Activated CD4-positive, alpha-beta T cell treated with anti-CD3 and anti-CD28 coated beads, Interleukin-2, amount 50 U/mL, for 16 hours (primary cell): Measurements from ENCODE around the gene BNIP3.
A peak's percentile ranks its signal among the peaks of the same experiment; 100 is the strongest.

ENCODE experiments used
- DNase-seq: peaks from one replicate; pipeline ENCODE4 v3.0.0-alpha.2; 2020

Gene BNIP3, protein sequence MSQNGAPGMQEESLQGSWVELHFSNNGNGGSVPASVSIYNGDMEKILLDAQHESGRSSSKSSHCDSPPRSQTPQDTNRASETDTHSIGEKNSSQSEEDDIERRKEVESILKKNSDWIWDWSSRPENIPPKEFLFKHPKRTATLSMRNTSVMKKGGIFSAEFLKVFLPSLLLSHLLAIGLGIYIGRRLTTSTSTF

DNA sequence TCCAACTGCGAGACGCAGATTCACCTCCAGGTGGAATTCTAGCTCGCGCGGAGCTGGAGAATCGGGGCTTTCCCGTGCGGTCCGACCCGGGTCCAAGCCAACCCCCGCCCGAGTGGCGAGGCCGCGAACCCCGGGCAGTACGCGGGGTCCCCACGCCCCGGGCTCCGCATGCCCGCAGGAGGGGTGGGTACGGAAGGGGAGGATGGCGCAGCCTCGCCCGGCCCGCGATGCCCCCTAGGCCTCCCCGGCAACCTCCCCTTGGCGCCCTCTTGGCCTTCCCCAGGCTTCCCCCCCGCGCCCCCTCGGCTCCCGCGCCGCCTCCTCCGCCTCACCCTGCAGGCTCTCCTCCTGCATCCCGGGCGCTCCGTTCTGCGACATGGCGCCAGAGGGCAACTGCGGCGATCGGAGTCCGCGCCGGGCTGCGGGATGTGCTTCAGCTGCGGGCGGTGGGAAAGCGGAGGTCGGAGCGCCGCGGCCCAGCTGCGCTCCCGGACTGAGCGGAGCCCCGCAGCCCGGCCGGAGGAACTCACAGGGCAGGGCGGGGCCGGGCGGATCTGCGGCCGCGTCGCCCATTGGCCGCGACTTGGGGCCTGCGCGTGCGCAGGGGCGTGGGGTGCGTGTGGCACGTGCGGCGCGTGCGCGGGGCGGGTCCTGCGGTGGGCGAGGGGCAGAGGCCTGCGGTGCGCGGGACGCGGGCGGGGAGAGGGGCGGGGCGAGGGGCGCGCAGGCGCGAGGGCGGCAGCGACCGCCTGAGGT lies at the start of gene BNIP3:
BNIP3 (minus strand) TSS at position 495 of the 756 bp plus-strand sequence; CDS start at position 378, 117 bp downstream.
- peak; percentile 95 for DNase-seq

DNA sequence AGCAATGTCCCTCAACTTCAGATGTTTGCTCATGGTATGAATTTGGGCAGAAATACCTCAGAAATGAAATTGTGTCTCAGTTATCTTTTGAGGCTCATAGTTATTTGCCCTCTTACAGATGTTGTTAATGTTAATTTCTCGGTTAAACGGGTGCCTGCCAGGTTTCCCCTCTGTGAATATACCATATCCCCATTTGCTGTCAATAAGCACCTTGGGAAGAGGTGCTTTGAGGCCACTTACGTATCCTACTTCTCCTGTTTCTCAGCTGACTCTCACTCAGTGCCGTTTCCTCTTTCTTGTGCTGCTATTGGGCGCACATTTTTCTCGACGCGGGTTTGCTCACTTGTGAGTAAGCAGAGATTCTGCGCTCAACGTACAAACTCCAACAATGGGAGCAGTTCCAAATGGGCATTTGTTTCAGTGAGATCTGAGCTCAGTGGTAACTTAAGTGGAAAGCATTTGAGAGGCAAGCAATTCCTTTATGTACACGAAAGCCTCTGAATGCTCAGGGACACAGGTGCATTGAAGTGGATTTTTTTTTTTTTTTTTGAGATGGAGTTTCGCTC lies 49.3 kb upstream of the BNIP3 start:
- DNase-seq, result no peak

DNA sequence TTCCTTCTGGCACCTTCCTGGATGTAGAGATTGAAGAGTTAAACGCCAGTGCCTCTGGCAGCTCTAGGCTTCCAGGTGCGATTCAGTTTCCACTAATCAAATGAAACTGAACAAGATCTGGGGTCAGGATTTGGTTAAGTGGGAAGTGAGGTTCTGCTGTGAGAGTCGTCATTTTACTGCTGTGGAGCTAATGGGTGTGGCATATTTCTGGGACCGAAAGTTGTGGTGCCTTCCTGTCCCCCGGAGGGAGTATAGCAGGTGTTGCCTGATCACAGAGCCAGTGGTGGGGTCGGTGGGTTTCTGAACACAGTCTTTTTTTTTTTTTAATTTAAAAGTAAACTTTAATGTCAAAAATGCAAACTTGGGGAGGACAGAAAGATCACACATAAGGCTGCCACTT lies 47.0 kb upstream of the BNIP3 start:
- DNase-seq, result no peak

DNA sequence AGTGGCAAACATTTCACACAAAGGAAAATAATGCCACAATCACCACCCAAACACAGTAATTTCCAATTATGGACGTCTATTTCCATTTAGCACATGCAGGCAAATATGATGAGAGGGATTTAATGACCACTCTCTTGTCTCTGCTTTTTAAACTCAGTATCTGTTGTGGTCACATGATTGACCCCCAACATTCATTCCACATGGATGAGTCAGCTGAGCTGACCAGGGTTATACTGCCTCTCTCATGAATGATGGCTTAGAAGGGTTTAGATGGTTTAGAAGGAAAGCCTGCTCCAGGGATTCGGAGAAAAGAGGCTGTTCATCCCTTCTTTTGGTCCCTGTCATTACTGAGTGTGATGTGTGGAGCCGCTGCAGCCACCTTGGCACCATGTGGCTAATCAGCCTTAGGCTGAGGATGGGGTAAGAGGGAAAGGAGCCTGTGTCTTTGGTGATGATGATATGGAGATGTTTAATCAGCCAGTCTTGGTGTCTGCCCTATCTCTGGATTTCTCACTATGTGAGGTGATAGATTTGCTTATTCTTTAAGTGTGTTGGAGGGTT lies 45.8 kb upstream of the BNIP3 start:
- no peak for DNase-seq

DNA sequence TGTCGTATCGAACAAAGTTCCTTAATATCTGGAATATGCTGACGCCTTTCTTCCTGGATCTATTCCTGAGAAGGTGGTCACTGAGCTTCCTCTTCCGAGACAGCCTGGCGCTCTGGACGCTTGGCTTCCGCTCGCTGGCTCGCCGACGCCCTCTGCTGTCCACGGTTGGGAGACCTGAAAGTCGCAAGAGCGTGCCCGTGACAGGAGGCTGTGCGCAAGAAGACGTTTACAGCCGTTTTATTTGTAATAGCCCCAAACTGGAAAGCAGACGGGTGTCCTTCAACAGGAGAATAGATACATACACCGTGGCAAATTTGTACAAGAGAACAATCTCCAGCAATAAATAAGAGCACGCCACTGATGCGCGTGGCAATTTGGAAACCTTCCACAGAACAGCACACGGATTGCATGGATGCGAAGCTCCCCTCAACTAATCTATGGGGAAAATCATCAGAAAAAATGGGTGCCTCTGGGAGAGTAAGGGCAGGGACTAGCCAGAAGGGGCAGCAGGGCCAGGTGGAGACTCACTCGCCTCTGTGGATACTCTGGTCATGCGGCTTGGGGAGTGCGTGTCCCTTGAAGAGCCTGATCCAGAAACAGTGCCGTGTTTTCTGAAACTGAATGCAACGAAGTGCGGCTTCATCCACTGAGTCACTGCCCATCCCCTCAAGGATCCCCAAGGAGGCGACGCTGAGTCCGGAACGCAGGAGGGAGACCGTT lies 41.5 kb upstream of the BNIP3 start:
- DNase-seq, result peak; percentile 74

DNA sequence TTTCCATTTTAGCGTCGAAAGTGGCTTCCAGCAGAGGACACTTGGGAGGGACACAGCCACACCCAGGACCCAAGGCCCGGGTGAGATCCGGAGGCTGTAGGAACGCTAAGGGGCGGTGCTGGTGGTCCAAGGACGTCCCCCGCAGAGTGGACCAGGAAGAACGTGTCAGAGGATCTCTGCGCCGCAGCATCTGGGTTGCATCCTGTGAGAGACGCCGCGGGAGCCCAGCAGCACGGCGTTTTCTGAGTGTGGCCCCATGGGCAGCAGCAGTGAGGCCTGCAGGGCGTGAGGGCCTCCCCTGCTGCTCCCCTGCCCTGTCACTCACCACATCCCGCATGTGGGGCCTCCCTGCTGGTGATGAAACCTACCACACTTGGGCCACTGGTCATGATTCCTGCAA lies 40.5 kb upstream of the BNIP3 start:
- no peak for DNase-seq

DNA sequence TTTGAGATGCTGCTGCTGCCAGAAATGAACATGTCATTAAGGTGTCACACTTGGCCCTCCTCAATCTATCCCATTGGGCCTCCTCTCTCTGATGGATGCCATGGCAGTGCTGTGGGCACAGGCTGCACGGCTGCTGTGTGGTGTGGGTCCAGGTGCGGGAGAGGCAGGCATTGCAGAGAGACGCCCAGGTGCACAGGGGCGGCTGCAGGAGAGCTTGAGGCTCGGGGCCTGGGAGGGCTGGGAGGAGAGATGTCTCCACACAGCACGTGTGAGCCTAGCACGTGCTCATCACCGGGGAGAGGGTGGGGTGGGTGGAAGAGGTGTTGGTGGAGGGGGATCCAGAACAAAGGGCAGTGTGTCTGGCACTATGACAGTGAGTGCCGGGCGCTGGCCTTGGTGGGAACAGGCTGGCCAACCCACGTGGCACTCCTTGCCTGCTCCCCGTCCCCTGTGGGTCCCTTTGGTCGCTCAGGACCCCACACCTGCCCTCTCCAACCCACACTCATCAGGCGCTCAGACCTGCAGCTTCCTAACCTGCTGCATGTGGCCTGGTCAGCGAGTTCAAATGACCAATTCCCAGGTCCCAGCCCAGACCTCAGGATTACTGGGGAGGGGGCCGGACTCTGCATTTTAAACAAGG lies 39.9 kb upstream of the BNIP3 start:
- DNase-seq, result no peak

DNA sequence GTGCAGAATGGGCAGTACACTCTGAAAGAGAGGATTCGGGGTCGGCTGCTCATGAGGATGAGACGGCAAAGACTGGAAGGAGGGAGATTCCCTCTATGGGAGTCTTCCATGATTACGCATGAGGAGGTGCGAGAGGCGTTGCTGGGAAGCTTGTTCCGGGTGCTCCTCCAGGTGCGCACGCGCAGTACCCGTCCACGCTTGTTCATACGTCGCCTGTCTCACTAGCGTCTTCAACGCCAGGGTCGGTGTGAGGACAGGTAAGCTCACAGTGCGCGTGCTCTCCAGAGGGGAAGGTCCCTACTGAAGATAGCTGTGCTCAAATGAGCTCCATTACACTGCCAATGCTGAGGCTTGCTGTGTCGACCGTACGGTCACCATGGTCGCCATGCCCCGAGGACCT lies 39.3 kb upstream of the BNIP3 start:
- no peak for DNase-seq

DNA sequence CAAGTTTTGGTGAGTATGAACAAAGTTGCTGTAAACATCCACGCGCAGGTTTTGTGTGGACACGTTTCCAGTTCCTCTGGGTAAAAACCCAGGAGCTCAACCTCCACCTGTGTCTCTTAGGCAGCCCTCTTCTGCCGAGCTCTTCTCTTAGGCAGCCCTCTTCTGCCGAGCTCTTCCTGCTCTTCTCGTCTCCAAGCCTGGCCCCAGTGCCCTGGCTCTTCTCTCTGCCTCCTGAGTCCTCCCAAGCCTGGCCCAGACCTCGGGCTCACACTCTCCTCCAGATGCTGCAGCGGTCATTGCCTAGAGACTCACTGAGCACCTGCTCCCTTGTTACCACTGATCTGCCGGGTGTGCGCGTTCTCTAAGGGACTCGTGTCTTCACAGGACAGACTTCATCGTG lies 38.7 kb upstream of the BNIP3 start:
- no peak for DNase-seq

DNA sequence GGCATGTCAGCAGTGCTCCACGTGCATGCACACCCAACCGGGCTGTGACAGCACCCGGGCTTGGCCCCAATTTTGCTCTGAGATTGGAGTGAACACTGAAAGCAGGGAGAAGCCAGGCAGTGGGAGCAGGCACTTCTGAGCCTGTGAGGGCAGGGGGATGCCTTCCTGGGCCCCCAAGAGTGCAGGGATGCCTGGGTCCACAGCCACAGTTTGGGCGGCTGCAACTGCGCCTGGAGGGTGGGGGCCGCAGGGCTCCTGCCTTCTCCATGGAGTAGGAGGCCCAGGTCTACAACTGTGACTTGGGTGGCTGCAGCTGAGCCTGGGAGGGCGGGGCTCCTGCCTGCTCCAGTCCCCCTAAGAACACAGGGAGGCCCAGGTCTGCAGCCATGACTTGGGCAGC lies 37.6 kb upstream of the BNIP3 start:
- DNase-seq, result no peak

DNA sequence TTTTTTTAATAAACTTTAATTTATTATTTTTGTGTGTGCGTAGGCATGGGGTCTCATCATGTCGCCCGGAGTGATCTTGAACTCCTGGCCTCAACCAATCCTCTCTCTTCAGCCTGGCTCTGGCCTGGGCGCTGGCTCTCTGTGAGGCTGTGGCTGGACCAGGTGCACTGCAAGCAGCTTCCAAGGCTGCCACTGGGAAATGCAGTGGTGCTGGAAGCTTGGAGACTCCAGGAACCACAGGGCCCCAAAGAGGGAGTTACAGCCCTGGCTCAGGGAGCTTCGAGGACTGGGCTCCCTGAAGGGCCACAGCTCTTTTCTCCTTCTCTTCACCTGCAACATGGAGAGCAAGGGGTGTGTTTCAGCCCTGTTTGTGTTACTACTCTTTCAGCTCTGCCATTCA lies 36.7 kb upstream of the BNIP3 start:
- no peak for DNase-seq

DNA sequence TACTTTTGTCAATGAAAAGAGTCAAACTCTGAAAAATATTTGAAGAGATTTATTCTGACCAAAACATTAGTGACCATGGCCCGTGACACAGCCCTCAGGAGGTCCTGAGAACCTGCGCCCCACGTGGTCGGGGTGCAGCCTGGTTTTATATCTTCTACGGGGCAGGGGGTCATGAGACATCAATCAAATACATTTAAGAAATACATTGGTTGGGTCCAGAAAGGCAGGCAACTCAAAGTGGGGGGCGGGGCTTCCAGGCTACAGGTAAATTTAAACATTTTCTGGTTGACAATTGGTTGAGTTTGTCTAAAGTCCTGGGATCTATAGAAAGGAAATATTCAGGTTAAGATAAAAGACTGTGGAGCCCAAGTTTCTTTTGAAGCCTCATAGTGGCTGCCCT lies 34.8 kb upstream of the BNIP3 start:
- DNase-seq, result no peak

DNA sequence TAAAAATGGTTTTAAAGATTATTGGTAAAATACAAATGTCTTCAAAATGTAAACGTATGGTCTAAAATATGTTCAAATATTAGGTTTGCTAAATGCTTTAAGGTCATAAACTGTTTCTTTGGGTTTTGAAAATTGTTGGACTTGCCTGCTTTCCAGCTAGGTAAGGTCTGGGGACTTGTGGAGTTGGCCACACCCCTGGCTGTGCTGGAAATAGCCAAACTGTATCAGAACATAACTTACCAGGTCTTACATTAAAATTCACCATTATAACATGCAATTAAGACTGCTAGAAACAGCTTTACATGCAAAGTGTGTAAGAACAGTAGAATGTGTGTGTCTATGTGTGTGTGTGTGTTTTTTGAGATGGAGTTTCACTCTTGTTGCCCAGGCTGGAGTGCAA lies 29.7 kb upstream of the BNIP3 start:
- no peak for DNase-seq

DNA sequence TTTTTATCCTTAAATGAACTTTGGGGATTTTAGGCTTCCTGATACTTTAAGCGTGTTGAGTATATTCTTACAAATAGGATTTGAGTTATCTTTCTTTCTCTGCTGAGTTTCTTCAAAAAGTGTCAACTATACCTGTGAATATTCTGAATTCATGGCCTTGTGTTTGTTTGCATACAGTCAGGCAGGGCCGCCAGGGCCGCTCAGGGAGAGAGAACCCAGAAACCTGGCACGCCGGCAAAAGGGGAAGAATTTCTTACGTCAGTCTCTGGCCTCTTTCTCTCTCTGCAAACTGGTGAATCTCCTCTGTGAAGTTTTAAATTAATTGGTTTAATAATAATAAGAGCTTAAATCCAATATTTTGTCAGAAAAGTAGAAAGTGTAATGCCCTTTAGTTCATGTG lies 29.3 kb upstream of the BNIP3 start:
- no peak for DNase-seq

DNA sequence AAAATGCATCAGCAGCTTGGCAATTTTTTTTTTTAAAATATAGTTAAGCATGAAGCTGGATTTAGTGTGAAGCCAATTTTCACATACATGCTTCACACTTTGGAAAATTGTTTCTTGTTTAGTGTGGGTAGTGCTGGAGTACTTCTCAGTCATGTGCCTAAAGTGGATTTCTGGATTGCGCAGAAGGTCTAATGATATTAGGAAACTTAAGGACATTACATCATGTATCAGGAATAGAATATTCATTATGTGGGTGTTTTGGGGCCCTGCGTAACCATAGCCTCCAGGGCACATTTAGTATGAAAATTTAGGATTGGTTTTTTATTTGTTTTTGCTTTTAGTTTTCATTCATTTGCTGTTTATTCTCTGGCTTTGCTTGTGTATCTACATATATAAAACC lies 28.8 kb upstream of the BNIP3 start:
- no peak for DNase-seq

DNA sequence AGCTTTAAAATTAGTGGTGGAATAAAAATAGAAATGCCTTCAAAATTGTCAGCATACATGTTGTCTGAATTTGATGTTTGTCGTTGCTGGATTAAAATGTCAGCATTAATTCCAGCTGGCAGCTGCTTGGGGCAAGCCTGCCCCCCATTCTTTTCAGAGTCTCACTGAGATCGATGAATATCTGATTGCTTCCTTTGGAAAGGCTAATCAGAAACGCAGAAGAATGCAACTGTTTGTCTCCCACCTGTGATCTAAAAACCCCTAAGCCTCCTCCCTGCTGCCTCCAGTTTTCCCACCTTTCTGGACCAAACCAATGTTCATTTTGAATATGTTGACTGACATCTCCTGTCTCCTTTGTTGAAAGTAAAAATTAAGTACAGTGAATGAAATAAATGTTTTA lies 27.9 kb upstream of the BNIP3 start:
- no peak for DNase-seq

DNA sequence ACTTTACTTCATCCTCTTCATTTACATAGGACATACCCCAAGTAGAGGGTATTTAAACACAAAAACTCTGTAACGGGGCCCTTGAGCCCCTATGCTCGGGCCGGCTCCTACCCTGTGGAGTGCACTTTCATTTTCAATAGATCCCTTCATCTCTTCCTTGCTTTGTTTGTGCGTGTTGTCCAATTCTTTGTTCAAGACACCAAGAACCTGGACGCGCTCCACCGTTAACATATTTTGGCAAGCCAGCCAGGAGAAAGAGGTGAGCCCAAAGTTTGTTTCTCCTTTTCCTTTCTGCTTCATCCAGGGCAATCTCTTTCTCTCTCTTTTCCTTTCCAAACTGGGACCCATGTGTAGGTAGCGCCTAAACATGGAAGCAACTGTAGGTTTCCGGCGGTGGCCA lies 26.0 kb upstream of the BNIP3 start:
- no peak for DNase-seq

DNA sequence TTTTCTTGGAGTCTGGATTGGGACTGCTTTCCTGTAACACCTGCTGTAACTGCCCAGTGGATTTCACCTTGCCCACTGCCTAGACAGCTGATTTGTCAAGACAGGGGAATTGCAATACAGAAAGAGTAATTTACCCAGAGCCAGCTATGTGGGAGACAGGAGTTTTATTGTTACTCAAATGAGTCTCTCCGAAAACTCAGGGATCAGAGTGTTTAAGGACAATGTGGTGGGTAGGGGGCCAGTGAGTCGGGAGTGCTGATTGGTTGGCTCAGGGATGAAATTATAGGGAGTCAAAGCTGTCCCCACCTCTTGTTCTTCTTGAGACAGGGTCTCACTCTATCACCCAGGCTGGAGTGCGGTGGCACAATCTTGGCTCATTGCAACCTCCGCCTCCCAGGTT lies 25.2 kb upstream of the BNIP3 start:
- no peak for DNase-seq

DNA sequence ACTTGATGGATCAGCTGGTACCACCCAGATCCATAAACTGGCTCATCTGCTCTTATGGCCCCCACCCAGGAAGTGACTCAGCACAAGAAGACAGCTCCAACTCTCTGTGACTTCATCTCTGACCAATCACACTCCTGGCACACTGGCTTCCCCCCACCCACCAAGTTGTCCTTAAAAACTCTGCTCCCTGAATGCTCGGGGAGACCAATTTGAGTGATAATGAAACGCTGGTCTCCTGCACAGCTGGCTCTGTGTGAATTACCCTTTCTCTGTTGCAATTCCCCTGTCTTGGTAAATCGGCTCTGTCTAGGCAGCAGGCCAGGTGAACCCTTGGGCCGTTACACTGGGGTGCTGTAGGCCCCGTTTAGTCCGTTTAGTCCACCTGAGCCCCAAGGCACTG lies 23.4 kb upstream of the BNIP3 start:
- DNase-seq, result no peak

DNA sequence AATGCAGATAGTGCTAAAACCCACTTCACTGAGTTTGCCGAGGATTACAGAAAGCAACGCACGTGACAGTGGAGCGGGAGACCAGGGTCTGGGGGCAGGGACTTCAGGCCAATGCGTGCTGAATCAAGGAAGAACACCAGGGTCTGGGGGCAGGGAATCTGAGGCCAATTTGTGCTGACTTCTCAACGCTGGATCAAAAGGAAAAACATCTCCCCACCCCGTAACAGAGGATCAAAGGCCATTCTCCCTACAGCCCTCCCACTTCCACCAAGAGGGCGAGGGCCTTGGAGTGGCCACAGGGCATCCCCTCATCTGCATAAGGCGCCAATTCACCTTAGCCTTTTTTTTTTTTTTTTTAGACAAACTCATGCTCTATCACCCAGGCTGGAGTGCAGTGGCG lies 22.3 kb upstream of the BNIP3 start:
- no peak for DNase-seq

DNA sequence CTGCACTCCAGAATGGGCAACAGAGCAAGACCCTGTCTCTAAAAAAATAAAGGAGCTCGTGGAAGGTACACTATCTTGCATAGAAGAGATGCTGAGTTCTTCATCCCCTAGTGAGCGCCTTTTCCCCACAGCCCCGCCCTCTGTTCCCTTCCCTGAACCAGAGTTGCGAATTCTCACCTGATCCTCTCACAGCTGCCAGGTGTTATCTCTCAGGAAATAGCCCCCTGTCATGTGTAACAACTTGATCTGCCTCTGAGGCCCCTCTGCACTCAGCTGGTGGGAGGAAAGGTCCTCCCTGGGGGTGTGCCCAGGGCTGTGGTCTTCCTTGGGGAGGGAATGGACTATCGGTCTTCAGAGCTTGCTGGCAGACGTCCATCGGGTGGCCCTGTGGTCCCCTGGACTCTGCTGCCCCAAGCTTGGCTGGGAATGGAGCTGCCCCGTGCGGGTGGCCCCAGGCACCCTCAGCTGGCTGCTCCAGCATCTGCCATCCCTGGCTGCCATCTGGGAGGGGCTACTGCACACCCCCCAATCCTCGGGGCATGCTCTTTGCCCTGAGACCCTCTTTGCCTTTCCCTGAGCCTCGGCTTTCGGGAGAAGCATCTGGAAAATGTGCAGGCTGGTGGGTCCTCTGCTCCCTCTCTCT lies 21.7 kb upstream of the BNIP3 start:
- no peak for DNase-seq

DNA sequence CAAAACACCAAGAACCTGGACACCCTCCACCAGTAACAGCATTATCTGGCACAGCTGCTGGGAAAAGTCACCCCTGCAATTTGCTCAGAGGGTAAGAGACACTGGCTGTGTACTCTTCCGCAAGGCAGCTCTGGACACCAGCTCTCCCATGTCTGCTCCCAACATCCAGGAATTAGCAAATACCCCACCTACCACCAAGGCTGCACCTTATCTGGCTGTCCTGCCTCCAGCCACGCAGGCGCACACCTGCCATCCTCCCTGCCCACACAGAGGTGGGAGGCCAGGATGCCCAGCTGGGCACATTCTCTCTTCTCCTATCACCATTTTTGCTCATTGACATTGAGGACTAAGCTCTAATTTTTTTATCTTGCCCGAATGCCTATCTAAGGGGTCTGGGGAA lies 20.3 kb upstream of the BNIP3 start:
- DNase-seq, result no peak
